Loucy (cell line): ENCODE measurements around the gene YTHDF1.

Source experiments
- H2AFZ ChIP-seq: fragments of 200-600 bp; sonication (generic); 2 replicates; pipeline ENCODE4 v1.6.0; 2016; ENCODE audit warnings: antibody characterized with exemption, mild to moderate bottlenecking, low read length, moderate library complexity
- H3F3A ChIP-seq: fragments of 200-600 bp; 2 replicates; pipeline ENCODE4 v1.6.0; 2016; ENCODE audit warnings: antibody characterized with exemption, low read depth, mild to moderate bottlenecking
- H3K27me3 ChIP-seq: fragments of 200-600 bp; sonication (generic); 2 replicates; pipeline ENCODE4 v1.6.1; 2014; ENCODE audit warnings: low read length, mild to moderate bottlenecking; ENCODE audit not compliant: insufficient read depth, poor library complexity, severe bottlenecking
- H3K36me3 ChIP-seq: fragments of 200-600 bp; sonication (generic); 2 replicates; pipeline ENCODE4 v1.6.1; 2016; ENCODE audit warnings: low read length; ENCODE audit not compliant: insufficient read depth
- H3K4me1 ChIP-seq: fragments of 200-600 bp; sonication (generic); 2 replicates; pipeline ENCODE4 v1.5.1; 2014; ENCODE audit warnings: low read length, mild to moderate bottlenecking; ENCODE audit not compliant: insufficient read depth, poor library complexity, severe bottlenecking
- H3K4me2 ChIP-seq: fragments of 200-600 bp; sonication (generic); 2 replicates; pipeline ENCODE4 v1.6.0; 2014; ENCODE audit warnings: antibody characterized with exemption, low read length, low read depth, mild to moderate bottlenecking; ENCODE audit not compliant: poor library complexity, severe bottlenecking
- H3K4me3 ChIP-seq: fragments of 200-600 bp; sonication (generic); 2 replicates; pipeline ENCODE4 v1.5.1; 2014; ENCODE audit warnings: low read length, mild to moderate bottlenecking, mixed read lengths; ENCODE audit not compliant: poor library complexity, severe bottlenecking
- H3K79me2 ChIP-seq: fragments of 200-600 bp; sonication (generic); 2 replicates; pipeline ENCODE4 v1.6.1; 2014; ENCODE audit warnings: low read length; ENCODE audit not compliant: insufficient read depth
- H3K9ac ChIP-seq: fragments of 200-600 bp; sonication (generic); 2 replicates; pipeline ENCODE4 v1.6.0; 2014; ENCODE audit warnings: mild to moderate bottlenecking, low read depth, low read length, moderate library complexity; ENCODE audit not compliant: poor library complexity, severe bottlenecking
- H3K9me2 ChIP-seq: fragments of 200-600 bp; sonication (generic); replicated peaks from 2 replicates; pipeline ENCODE4 v1.6.1; 2016; ENCODE audit warnings: low read depth, low read length, mixed read lengths
- H3K9me3 ChIP-seq: fragments of 200-600 bp; sonication (generic); 2 replicates; pipeline ENCODE4 v1.6.1; 2014; ENCODE audit warnings: mild to moderate bottlenecking, antibody characterized with exemption, low read length, low read depth; ENCODE audit not compliant: insufficient read depth
- H4K20me1 ChIP-seq: fragments of 200-600 bp; sonication (generic); 2 replicates; pipeline ENCODE4 v1.6.0; 2014; ENCODE audit warnings: antibody characterized with exemption, low read length, mild to moderate bottlenecking; ENCODE audit not compliant: insufficient read depth, poor library complexity, severe bottlenecking
- EZH2phosphoT487 ChIP-seq: fragments of 200-600 bp; IDR thresholded peaks from 2 replicates; pipeline ENCODE4 v1.6.1; 2018; ENCODE audit warnings: antibody characterized with exemption, mild to moderate bottlenecking, moderate library complexity, borderline replicate concordance
- TF ChIP-seq, protein P1 (sequence below): fragments of 200-600 bp; sonication (generic); conservative IDR thresholded peaks from 2 replicates; pipeline ENCODE4 v1.5.1; 2014; ENCODE audit warnings: mild to moderate bottlenecking, antibody characterized with exemption, low read length

The YTHDF1 gene

DNA sequence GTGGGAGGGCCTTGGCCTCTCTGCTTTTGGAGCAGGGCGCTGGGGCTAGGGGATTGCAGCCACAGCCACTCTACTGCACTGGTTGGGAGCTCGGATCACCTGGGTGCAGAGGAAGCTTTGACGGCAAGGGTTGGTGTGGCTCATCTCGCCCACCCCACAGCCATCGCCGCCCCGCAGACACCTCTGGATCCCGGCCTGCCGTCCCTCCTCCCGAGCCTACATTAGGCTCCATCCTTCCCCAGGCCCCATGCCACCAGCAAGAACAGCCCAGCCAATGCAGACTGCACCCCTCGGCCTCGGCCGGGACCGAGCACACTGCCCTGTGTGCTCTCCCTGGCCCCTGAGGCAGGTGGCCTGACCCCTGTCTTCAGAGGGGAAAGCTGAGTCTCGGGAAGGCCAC lies 44.6 kb upstream of the YTHDF1 start:
- Histone ChIP-seq H2AFZ (no peak overlapping the region), H3K4me3 (no peak overlapping the region), H4K20me1 (no peaks in the 10 kb centered on the region), H3K9me2 (no peaks in the 10 kb centered on the region), H3K9me3 (no peaks in the 10 kb centered on the region), H3K36me3 (no peaks in the 10 kb centered on the region), H3K4me1 (peaks cover 4% of the 10 kb centered on the region), H3K4me2 (no peak overlapping the region), H3K79me2 (no peaks in the 10 kb centered on the region), H3F3A (no peaks in the 10 kb centered on the region), H3K27me3 (no peaks in the 10 kb centered on the region), H3K9ac (no peak overlapping the region)
- TF ChIP-seq EZH2phosphoT487, result no peak
- TF ChIP-seq, protein P1, sequence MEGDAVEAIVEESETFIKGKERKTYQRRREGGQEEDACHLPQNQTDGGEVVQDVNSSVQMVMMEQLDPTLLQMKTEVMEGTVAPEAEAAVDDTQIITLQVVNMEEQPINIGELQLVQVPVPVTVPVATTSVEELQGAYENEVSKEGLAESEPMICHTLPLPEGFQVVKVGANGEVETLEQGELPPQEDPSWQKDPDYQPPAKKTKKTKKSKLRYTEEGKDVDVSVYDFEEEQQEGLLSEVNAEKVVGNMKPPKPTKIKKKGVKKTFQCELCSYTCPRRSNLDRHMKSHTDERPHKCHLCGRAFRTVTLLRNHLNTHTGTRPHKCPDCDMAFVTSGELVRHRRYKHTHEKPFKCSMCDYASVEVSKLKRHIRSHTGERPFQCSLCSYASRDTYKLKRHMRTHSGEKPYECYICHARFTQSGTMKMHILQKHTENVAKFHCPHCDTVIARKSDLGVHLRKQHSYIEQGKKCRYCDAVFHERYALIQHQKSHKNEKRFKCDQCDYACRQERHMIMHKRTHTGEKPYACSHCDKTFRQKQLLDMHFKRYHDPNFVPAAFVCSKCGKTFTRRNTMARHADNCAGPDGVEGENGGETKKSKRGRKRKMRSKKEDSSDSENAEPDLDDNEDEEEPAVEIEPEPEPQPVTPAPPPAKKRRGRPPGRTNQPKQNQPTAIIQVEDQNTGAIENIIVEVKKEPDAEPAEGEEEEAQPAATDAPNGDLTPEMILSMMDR, result no peak

DNA sequence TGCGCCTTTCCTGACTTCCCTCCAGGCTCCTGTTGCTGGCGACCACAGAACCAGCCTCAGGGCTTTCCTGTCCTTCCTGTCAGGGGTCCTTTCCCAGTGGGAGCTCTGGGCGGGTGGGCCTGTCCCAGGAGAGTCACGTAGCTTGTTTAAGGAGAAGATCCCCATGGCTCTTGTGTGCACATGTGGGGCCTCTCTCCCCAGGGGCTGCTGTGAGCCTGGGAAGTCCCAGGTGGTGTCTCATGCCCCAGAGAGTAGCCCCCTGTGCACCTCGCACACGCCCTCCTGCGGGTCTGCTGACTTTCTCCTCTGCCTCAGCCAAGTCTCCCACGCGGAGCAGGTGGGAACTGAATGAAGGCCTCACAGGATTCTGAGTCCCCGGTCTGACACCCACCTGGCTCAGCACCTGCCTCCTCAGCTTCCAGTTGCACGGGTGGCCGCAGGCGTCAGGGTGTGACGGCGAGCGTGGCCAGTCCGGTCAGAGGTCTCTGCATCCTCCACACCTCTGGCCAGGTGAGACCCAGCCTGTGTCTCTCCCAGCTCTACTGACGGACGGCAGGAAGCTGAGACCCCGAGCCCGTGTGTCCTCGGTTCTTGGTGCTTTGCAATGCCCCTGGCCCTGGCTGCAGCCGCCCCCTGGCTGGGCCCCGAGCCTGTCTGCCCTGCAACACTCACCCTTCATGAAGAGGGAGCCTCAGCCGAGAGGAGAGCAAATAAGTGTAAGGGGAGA lies 44.0 kb upstream of the YTHDF1 start:
- no peak overlapping the region for H3K9ac ChIP-seq

DNA sequence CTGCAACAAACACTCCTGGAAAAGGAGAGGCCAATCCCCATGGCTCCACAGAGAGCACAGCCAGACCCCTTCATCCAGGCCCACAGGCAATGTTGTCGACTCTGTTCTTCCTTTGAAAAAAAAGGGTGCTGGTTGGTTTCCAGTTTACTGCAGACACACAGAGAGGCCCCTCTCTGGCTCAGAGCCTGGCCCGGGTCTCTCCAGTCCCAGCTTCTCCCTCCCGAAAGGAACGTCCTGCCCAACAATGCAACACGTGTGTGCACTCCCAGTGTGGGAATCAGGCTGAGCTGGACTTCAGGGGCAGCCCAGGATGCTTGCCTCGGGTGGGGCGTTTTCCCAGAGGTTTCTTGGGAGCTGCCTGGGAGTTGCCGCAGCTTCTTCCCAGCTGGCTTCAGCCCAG lies 42.9 kb upstream of the YTHDF1 start:
- TF ChIP-seq, protein P1, result no peak
- TF ChIP-seq EZH2phosphoT487, result no peak
- Histone ChIP-seq H3K4me1 (peaks cover 4% of the 10 kb centered on the region), H3F3A (no peaks in the 10 kb centered on the region), H2AFZ (no peak overlapping the region), H3K9me3 (no peaks in the 10 kb centered on the region), H3K9me2 (no peaks in the 10 kb centered on the region), H3K79me2 (no peaks in the 10 kb centered on the region), H3K4me3 (no peak overlapping the region), H3K9ac (no peak overlapping the region), H3K36me3 (no peaks in the 10 kb centered on the region), H4K20me1 (no peaks in the 10 kb centered on the region), H3K27me3 (no peaks in the 10 kb centered on the region), H3K4me2 (no peak overlapping the region)

More for the DNA sequence above, 44.0 kb upstream of the YTHDF1 start:
- Histone ChIP-seq H3K4me2 (no peak overlapping the region), H3K9me3 (no peaks in the 10 kb centered on the region), H3K27me3 (no peaks in the 10 kb centered on the region), H3K36me3 (no peaks in the 10 kb centered on the region), H3K9me2 (no peaks in the 10 kb centered on the region), H3K79me2 (no peaks in the 10 kb centered on the region), H3K4me1 (peaks cover 4% of the 10 kb centered on the region), H3K4me3 (no peak overlapping the region), H4K20me1 (no peaks in the 10 kb centered on the region), H2AFZ (no peak overlapping the region), H3F3A (no peaks in the 10 kb centered on the region)
- TF ChIP-seq, protein P1, result no peak
- TF ChIP-seq EZH2phosphoT487, result no peak
